Endothelial cell of umbilical vein (primary cell): ENCODE data around the gene VSIR.

Experiments used
- CTCF ChIP-seq, 2 donors: IDR thresholded peaks; 1 replicate in 1 of 2; 2 replicates in 1 of 2; pipeline ENCODE4 v1.5.1; 2011; ENCODE audit warnings: low read length in 2 of 2, mild to moderate bottlenecking in 2 of 2, moderate library complexity in 2 of 2, control low read depth in 1 of 2, inconsistent platforms in 1 of 2, low read depth in 1 of 2; ENCODE audit not compliant: insufficient read depth in 1 of 2; ENCODE audit errors: extremely low read depth in 1 of 2
- EZH2 ChIP-seq: IDR thresholded peaks from 2 replicates; pipeline ENCODE4 v1.6.1; 2012; ENCODE audit warnings: borderline replicate concordance, low read depth, mild to moderate bottlenecking, moderate library complexity, low read length, inconsistent platforms; ENCODE audit not compliant: severe bottlenecking
- FOS ChIP-seq: IDR thresholded peaks from 2 replicates; pipeline ENCODE4 v1.6.1; 2011; ENCODE audit warnings: mild to moderate bottlenecking, low read length, moderate library complexity, borderline replicate concordance; ENCODE audit not compliant: insufficient read depth
- JUN ChIP-seq: IDR thresholded peaks from 2 replicates; pipeline ENCODE4 v1.6.1; 2011; ENCODE audit warnings: borderline replicate concordance, low read depth; ENCODE audit not compliant: insufficient read length, insufficient read depth
- POLR2A ChIP-seq: IDR thresholded peaks from 2 replicates; pipeline ENCODE4 v1.6.1; 2012; ENCODE audit warnings: low read depth, mild to moderate bottlenecking, control low read depth, low read length
- POLR2AphosphoS5 ChIP-seq: IDR thresholded peaks from 2 replicates; pipeline ENCODE4 v1.6.1; 2012; ENCODE audit warnings: low read depth, mild to moderate bottlenecking, control low read depth, low read length, moderate library complexity; ENCODE audit not compliant: insufficient read depth
- TF ChIP-seq, protein P1 (sequence below): IDR thresholded peaks from 2 replicates; pipeline ENCODE4 v1.6.1; 2011; ENCODE audit not compliant: insufficient read depth, insufficient read length

DNA sequence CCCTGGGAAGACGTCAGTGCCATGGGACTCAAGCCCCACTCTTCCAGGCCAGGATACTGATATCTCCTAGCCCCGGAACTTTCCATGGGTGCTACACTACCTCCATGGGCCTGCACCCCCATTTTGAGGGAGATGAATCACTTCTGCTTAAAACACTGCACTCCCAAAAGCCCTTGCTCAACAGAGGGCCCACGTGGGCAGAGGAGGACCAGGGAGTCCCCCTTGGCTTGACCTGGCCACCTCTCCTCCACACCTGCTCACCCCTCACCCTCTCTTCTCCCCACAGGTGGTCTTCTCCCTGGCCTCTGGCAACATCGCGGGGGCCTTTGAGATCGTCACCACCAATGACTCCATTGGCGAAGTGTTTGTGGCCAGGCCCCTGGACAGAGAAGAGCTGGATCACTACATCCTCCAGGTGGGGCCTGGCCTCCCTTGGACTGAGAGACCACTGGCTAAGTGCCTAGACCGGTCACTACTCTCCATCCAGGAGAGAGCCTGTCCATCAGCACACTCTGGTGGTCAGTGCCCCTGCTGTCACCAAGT, 33.9 kb downstream of the VSIR start:
- TF ChIP-seq CTCF (IDR thresholded peaks at IDR 0.05; ENCODE audit: extremely low read depth in 1 of 2, insufficient read depth in 1 of 2, low read depth in 1 of 2, low read length in 2 of 2): no peak
- no peak for TF ChIP-seq EZH2
- TF ChIP-seq POLR2AphosphoS5: no peak
- TF ChIP-seq POLR2A: no peak
- TF ChIP-seq JUN: no peak
- TF ChIP-seq, protein P1, sequence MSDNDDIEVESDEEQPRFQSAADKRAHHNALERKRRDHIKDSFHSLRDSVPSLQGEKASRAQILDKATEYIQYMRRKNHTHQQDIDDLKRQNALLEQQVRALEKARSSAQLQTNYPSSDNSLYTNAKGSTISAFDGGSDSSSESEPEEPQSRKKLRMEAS: no peak
- no peak for TF ChIP-seq FOS
